Tibial nerve (tissue), 4 donors: ENCODE data around the gene SLMAP.

Experiments used
- CTCF ChIP-seq, 5 experiments: fragments of 200-600 bp in 3 of 5; fragments of 450-650 bp in 2 of 5; sonication (generic) in 3 of 5; IDR thresholded peaks; one replicate each; pipeline ENCODE4 v1.5.1; 2016 to 2019; ENCODE audit warnings: antibody characterized with exemption in 5 of 5, mild to moderate bottlenecking in 3 of 5, moderate library complexity in 2 of 5
- EP300 ChIP-seq, 2 donors: sonication (generic); formaldehyde crosslinking; IDR thresholded peaks; one replicate each; pipeline ENCODE4 v1.6.1; 2017; ENCODE audit warnings: antibody characterized with exemption in 2 of 2, mild to moderate bottlenecking in 1 of 2

GRCh38 chr3:57818772-57819171 is 62.7 kb downstream of the SLMAP start:
- TF ChIP-seq CTCF (IDR thresholded peaks at IDR 0.05) = no peak
- no peak for TF ChIP-seq EP300 (IDR thresholded peaks at IDR 0.05)
